Gastroesophageal sphincter (tissue), 4 donors: ENCODE measurements around the gene MS4A13. TPM values are rescaled to one million over a fixed set of nuclear protein-coding genes. Genes with fewer than 3 reads are reported as not detected.

Experiments
- ATAC-seq: fragments of 150-250 bp; one replicate; pipeline ENCODE4 v1.9.1; 2016; ENCODE audit warnings: mild to moderate bottlenecking, moderate library complexity
- H3K27ac ChIP-seq, 4 donors: fragments of 200-600 bp; sonication (generic) in 3 of 4; 1 replicate in 3 of 4; 2 replicates in 1 of 4; pipeline ENCODE4 v1.5.1; 2016 to 2019
- H3K27me3 ChIP-seq: fragments of 200-600 bp; sonication (generic); one replicate; pipeline ENCODE4 v1.5.1; 2019
- H3K36me3 ChIP-seq, 2 donors: fragments of 200-600 bp; sonication (generic); one replicate each; pipeline ENCODE4 v1.5.1; 2019; ENCODE audit warnings: control low read depth in 1 of 2
- H3K4me1 ChIP-seq, 3 donors: fragments of 200-600 bp; sonication (generic); 1 replicate in 2 of 3; 2 replicates in 1 of 3; pipeline ENCODE4 v1.5.1; 2016 to 2019; ENCODE audit warnings: control low read depth in 2 of 3
- H3K4me3 ChIP-seq, 2 donors: fragments of 200-600 bp; sonication (generic); one replicate each; pipeline ENCODE4 v1.5.1; 2019; ENCODE audit warnings: mild to moderate bottlenecking in 1 of 2, moderate library complexity in 1 of 2
- H3K9me3 ChIP-seq, 3 donors: fragments of 200-600 bp; sonication (generic); one replicate each; pipeline ENCODE4 v1.5.1; 2017 to 2019; ENCODE audit warnings: control low read depth in 2 of 3
- EP300 ChIP-seq: sonication (generic); formaldehyde crosslinking; IDR thresholded peaks from one replicate; pipeline ENCODE4 v1.6.1; 2017; ENCODE audit warnings: antibody characterized with exemption, mild to moderate bottlenecking
- POLR2A ChIP-seq, 2 donors: fragments of 450-650 bp; IDR thresholded peaks; one replicate each; pipeline ENCODE4 v1.6.1; 2017; ENCODE audit warnings: antibody characterized with exemption in 2 of 2, mild to moderate bottlenecking in 2 of 2, moderate library complexity in 1 of 2
- POLR2AphosphoS5 ChIP-seq: sonication (generic); formaldehyde crosslinking; IDR thresholded peaks from one replicate; pipeline ENCODE4 v1.6.1; 2017; ENCODE audit warnings: antibody characterized with exemption
- WGBS, 2 donors: methylation state at CpG; one replicate each; pipeline ENCODE4 v1.1.5; 2018; ENCODE audit warnings: low coverage in 1 of 2; 5-methylcytosine and 5-hydroxymethylcytosine counted together
- total RNA-seq, 4 donors: library from RNA; depleted of rRNA; stranded (reverse); fragments of >200 nt; gene quantifications; one replicate each; pipeline ENCODE4 v1.1.0, GENCODE V29; 2016
- TF ChIP-seq, protein P1 (sequence below), 4 experiments: fragments of 200-600 bp in 2 of 4; fragments of 450-650 bp in 2 of 4; sonication (generic) in 1 of 4; IDR thresholded peaks; one replicate each; pipeline ENCODE4 v1.5.1; 2017 to 2019; ENCODE audit warnings: antibody characterized with exemption in 4 of 4, mild to moderate bottlenecking in 2 of 4, moderate library complexity in 2 of 4

The MS4A13 gene
- total RNA-seq, 4 donors from 2014 or later: not detected

DNA sequence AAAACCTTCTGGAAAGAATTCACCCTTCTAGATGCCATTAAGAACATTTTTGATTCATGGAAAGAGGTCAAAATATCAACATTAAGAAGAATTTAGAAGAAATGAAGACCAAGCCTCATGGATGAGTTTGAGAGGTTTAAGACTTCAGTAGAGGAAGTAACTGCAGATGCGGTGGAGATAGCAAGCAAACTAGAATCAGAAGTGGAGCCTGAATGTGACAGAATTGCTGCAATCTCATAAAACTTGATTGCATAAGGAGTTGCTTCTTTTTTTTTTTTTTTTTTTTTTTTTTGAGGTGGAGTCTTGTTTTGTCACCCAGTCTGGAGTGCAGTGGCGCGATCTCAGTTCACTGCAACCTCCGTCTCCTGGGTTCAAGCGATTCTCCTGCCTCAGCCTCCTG lies 51.6 kb downstream of the MS4A13 start:
- no peak overlapping the region for H3K4me3 ChIP-seq
- no peak overlapping the region for H3K27ac ChIP-seq
- H3K36me3 ChIP-seq: no peaks in the 10 kb centered on the region
- no peak for ATAC-seq
- no peaks in the 10 kb centered on the region for H3K27me3 ChIP-seq
- TF ChIP-seq EP300 (no peak), POLR2A (IDR thresholded peaks at IDR 0.05) (no peak), POLR2AphosphoS5 (no peak)
- TF ChIP-seq, protein P1, sequence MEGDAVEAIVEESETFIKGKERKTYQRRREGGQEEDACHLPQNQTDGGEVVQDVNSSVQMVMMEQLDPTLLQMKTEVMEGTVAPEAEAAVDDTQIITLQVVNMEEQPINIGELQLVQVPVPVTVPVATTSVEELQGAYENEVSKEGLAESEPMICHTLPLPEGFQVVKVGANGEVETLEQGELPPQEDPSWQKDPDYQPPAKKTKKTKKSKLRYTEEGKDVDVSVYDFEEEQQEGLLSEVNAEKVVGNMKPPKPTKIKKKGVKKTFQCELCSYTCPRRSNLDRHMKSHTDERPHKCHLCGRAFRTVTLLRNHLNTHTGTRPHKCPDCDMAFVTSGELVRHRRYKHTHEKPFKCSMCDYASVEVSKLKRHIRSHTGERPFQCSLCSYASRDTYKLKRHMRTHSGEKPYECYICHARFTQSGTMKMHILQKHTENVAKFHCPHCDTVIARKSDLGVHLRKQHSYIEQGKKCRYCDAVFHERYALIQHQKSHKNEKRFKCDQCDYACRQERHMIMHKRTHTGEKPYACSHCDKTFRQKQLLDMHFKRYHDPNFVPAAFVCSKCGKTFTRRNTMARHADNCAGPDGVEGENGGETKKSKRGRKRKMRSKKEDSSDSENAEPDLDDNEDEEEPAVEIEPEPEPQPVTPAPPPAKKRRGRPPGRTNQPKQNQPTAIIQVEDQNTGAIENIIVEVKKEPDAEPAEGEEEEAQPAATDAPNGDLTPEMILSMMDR (IDR thresholded peaks at IDR 0.05): no peak
- no peaks in the 10 kb centered on the region for H3K4me1 ChIP-seq
- 85% methylated on average over 5 of the region's 5 CpGs; no CpG with 5 or more reads in 1 of the 2 donors for WGBS, 2 donors
- peaks cover 0 to 9% (median 0%) of the 10 kb centered on the region in 3 donors for H3K9me3 ChIP-seq

DNA sequence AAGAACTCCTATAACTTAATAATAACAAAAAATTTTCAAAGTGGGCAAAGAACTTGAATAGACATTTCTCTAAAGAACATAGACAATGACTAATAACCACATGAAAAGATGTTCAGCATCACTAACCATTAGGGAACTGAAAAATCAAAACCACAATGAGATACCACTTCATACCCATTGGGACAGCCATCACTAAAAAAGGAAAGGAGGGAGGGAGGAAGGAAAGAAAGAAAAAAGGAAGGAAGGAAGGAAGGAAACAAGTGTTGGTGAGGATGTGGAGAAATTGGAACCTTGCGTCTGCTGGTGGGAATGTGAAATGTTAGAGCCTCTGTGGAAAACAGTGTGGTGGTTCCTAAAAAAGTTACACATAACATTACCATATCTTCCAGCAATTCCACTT lies 55.8 kb downstream of the MS4A13 start:
- Histone ChIP-seq H3K9me3 (no peaks in the 10 kb centered on the region), H3K4me3 (no peak overlapping the region), H3K27ac (no peak overlapping the region), H3K36me3 (no peaks in the 10 kb centered on the region), H3K27me3 (no peaks in the 10 kb centered on the region), H3K4me1 (no peaks in the 10 kb centered on the region)
- no peak for TF ChIP-seq POLR2A (IDR thresholded peaks at IDR 0.05)
- no peak for TF ChIP-seq EP300
- TF ChIP-seq POLR2AphosphoS5: no peak
- TF ChIP-seq, protein P1 (IDR thresholded peaks at IDR 0.05): no peak
- WGBS, 2 donors: 73 to 82% methylated on average over 1 of the region's 1 CpG
- ATAC-seq: no peak

DNA sequence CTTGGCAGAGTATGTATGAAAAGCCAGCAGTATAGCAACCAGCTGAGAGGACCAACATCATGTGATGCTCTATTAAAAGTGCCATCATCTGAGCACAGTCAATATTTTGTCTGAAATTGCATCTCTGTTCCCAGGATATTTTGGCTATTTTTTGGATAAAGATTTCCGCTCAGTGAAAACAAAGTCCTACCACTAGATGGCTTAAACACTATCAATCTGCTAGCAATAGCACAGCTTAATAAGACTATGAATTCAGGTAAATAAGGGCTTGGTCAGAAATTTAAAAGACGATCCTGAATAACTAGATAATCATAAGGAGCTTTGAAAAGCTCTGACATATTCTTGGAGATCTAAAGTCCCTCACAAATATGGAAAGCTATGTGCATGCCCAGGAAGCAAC lies 74.4 kb downstream of the MS4A13 start:
- TF ChIP-seq EP300: no peak
- no peak for TF ChIP-seq POLR2AphosphoS5
- TF ChIP-seq POLR2A (IDR thresholded peaks at IDR 0.05): no peak
- TF ChIP-seq, protein P1 (IDR thresholded peaks at IDR 0.05): no peak
- H3K9me3 ChIP-seq: peaks cover 0 to 17% (median 0%) of the 10 kb centered on the region in 3 donors
- no peaks in the 10 kb centered on the region for H3K27me3 ChIP-seq
- H3K4me1 ChIP-seq: no peaks in the 10 kb centered on the region
- WGBS, 2 donors: 49 to 51% methylated on average over 2 of the region's 2 CpGs
- H3K27ac ChIP-seq: no peak overlapping the region
- ATAC-seq: no peak
- H3K4me3 ChIP-seq: no peak overlapping the region
- H3K36me3 ChIP-seq: no peaks in the 10 kb centered on the region

Other genes starting within 250 kb of the MS4A13 start
- 10 to 100 TPM; 10.5 to 65.7 (median 25.8) TPM for gene MS4A4A, start 234.7 kb upstream of the MS4A13 start, total RNA-seq
- gene MS4A6E, start 188.1 kb upstream of the MS4A13 start, total RNA-seq: not detected
- 10 to 100 TPM; 15.0 to 34.2 (median 23.5) TPM for gene MS4A7, start 136.9 kb upstream of the MS4A13 start, total RNA-seq
- 1 to 10 TPM; 1.3 to 2.4 (median 1.6) TPM for gene MS4A14, start 118.9 kb upstream of the MS4A13 start, total RNA-seq
- gene MS4A5, start 85.8 kb upstream of the MS4A13 start, total RNA-seq: not detected
- under 1 TPM in 2 of 4 donors, not detected in 2; 0.12 to 0.40 TPM for gene MS4A1, start 59.5 kb upstream of the MS4A13 start, total RNA-seq
- not detected for gene MS4A12, start 22.6 kb upstream of the MS4A13 start, total RNA-seq
- not detected for gene MS4A8, start 184.2 kb downstream of the MS4A13 start, total RNA-seq
- gene MS4A18, start 209.3 kb downstream of the MS4A13 start, total RNA-seq: not detected
- not detected for gene MS4A15, start 241.5 kb downstream of the MS4A13 start, total RNA-seq